LHCN-M2 (cell line): ENCODE measurements around the gene CDK5RAP3. TPM values are rescaled to one million over a fixed set of nuclear protein-coding genes. Genes with fewer than 3 reads are reported as not detected.

Experiments used
- DNase-seq: peaks from one replicate; pipeline ENCODE4 v3.0.0-alpha.2; 2012; ENCODE audit warnings: low read depth
- total RNA-seq: library from RNA; depleted of rRNA; stranded (reverse); fragments of >200 nt; gene quantifications from 2 replicates; pipeline ENCODE4 v1.2.3, GENCODE V29; 2014

CDK5RAP3 gene
- total RNA-seq, 1 experiment from 2014 or later, result 93.8 TPM

- no peak for DNase-seq
Measured at GRCh38 chr17:47948706-47949196, 22.2 kb upstream of the CDK5RAP3 start.

GRCh38 chr17:47949197-47949759, 21.6 kb upstream of the CDK5RAP3 start:
- DNase-seq, result peak; percentile 73

GRCh38 chr17:47949946-47950345, 21.0 kb upstream of the CDK5RAP3 start:
- no peak for DNase-seq

GRCh38 chr17:47950448-47950847, 20.5 kb upstream of the CDK5RAP3 start:
- DNase-seq, result no peak

- DNase-seq, result no peak
Measured at GRCh38 chr17:47952171-47953021, 18.5 kb upstream of the CDK5RAP3 start.

- no peak for DNase-seq
Measured at GRCh38 chr17:47953909-47954308, 17.0 kb upstream of the CDK5RAP3 start.

- no peak for DNase-seq
Measured at GRCh38 chr17:47955497-47956461, 15.1 kb upstream of the CDK5RAP3 start.

GRCh38 chr17:47956791-47957590, 13.9 kb upstream of the CDK5RAP3 start:
- DNase-seq, result no peak

- no peak for DNase-seq
Measured at GRCh38 chr17:47957591-47958490, 13.1 kb upstream of the CDK5RAP3 start, which contains the start of gene PRR15L. TSS of gene PRR15L (minus strand) at chr17:47957883. CDS start at chr17:47953234, 4,649 bp downstream.

- no peak for DNase-seq
Measured at GRCh38 chr17:47959825-47960655, 10.9 kb upstream of the CDK5RAP3 start.

GRCh38 chr17:47961406-47961805, 9.5 kb upstream of the CDK5RAP3 start:
- no peak for DNase-seq

GRCh38 chr17:47962901-47963300, 8.0 kb upstream of the CDK5RAP3 start:
- no peak for DNase-seq

GRCh38 chr17:47964856-47965255, 6.1 kb upstream of the CDK5RAP3 start:
- DNase-seq, result no peak

GRCh38 chr17:47966079-47966519, 4.8 kb upstream of the CDK5RAP3 start:
- DNase-seq, result no peak

- peak; percentile 84 for DNase-seq
Measured at GRCh38 chr17:47967607-47968252, 3.2 kb upstream of the CDK5RAP3 start.

- DNase-seq, result no peak
Measured at GRCh38 chr17:47968836-47969235, 2.1 kb upstream of the CDK5RAP3 start.

- no peak for DNase-seq
Measured at GRCh38 chr17:47969930-47970724, 786 bp upstream of the CDK5RAP3 start.
